Measurements from ENCODE around the gene STOML1. TPM values are rescaled to one million over a fixed set of nuclear protein-coding genes. Genes with fewer than 3 reads are reported as not detected.

The STOML1 gene
- total RNA-seq, 4 donors from 2014 or later: 15.3 to 42.1 (median 30.1) TPM

GRCh38 chr15:73987681-73988444 is 4.2 kb downstream of the STOML1 start:
- Histone ChIP-seq H3K9me3 (no peaks in the 10 kb centered on the region), H3K27ac (peak overlapping the region in 2 of 3 donors; percentile 85 to 93), H3K27me3 (no peaks in the 10 kb centered on the region), H3K4me3 (replicated peaks in 1 of 3) (no peak overlapping the region), H3K4me1 (peaks cover 45 to 92% of the 10 kb centered on the region in 2 donors), H3K36me3 (no peaks in the 10 kb centered on the region)
- TF ChIP-seq, protein P1, sequence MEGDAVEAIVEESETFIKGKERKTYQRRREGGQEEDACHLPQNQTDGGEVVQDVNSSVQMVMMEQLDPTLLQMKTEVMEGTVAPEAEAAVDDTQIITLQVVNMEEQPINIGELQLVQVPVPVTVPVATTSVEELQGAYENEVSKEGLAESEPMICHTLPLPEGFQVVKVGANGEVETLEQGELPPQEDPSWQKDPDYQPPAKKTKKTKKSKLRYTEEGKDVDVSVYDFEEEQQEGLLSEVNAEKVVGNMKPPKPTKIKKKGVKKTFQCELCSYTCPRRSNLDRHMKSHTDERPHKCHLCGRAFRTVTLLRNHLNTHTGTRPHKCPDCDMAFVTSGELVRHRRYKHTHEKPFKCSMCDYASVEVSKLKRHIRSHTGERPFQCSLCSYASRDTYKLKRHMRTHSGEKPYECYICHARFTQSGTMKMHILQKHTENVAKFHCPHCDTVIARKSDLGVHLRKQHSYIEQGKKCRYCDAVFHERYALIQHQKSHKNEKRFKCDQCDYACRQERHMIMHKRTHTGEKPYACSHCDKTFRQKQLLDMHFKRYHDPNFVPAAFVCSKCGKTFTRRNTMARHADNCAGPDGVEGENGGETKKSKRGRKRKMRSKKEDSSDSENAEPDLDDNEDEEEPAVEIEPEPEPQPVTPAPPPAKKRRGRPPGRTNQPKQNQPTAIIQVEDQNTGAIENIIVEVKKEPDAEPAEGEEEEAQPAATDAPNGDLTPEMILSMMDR (IDR thresholded peaks at IDR 0.05): no peak
- TF ChIP-seq POLR2A (IDR thresholded peaks at IDR 0.05): no peak
- WGBS, 2 donors: 67 to 78% methylated on average over 6 to 9 of the region's 9 CpGs
- intact Hi-C loops (cut with DNase I): no loop called here
- DNase-seq: no peak

GRCh38 chr15:73987250-73987649 is 4.8 kb downstream of the STOML1 start:
- no peaks in the 10 kb centered on the region for H3K27me3 ChIP-seq
- no peak overlapping the region for H3K4me3 ChIP-seq (replicated peaks in 1 of 3)
- no peaks in the 10 kb centered on the region for H3K9me3 ChIP-seq
- intact Hi-C loops (cut with DNase I): no loop called here
- H3K27ac ChIP-seq: peak overlapping the region in 2 of 3 donors; percentile 85 to 93
- WGBS, 2 donors: 84 to 92% methylated on average over 4 of the region's 4 CpGs
- TF ChIP-seq, protein P1 (IDR thresholded peaks at IDR 0.05): no peak
- no peak for TF ChIP-seq POLR2A (IDR thresholded peaks at IDR 0.05)
- no peak for DNase-seq
- H3K4me1 ChIP-seq: peaks cover 45 to 92% of the 10 kb centered on the region in 2 donors
- no peaks in the 10 kb centered on the region for H3K36me3 ChIP-seq

DNA sequence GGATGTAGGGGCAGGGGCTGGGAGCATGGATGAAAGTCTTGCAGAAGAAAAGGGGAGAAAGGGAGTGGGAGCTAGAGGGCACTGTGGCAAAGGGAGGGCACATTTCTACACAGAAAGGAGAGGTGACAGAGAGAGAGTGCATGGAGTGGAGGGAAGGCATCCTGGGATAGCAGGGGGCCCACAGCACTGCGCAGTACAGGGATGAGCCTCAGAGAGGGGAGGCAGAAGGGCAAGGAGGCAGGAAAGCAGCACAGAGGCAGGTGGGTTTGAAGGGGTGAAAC is 5.4 kb downstream of the STOML1 start:
- Histone ChIP-seq H3K9me3 (no peaks in the 10 kb centered on the region), H3K27me3 (no peaks in the 10 kb centered on the region), H3K27ac (peak overlapping the region in 2 of 3 donors; percentile 85 to 93), H3K36me3 (no peaks in the 10 kb centered on the region), H3K4me1 (peaks cover 49 to 97% of the 10 kb centered on the region in 2 donors), H3K4me3 (replicated peaks in 1 of 3) (no peak overlapping the region)
- DNase-seq: no peak
- WGBS, 2 donors: 97% methylated on average over 1 of the region's 1 CpG
- intact Hi-C loops (cut with DNase I): no loop called here
- TF ChIP-seq, protein P1 (IDR thresholded peaks at IDR 0.05): no peak
- TF ChIP-seq POLR2A (IDR thresholded peaks at IDR 0.05): no peak

GRCh38 chr15:73986055-73986775 is 5.9 kb downstream of the STOML1 start:
- intact Hi-C loops (cut with DNase I): no loop called here
- Histone ChIP-seq H3K27me3 (no peaks in the 10 kb centered on the region), H3K36me3 (no peaks in the 10 kb centered on the region), H3K27ac (peak overlapping the region in 2 of 3 donors; percentile 85 to 93), H3K4me1 (peaks cover 48 to 98% of the 10 kb centered on the region in 2 donors), H3K9me3 (no peaks in the 10 kb centered on the region), H3K4me3 (replicated peaks in 1 of 3) (no peak overlapping the region)
- no peak for DNase-seq
- TF ChIP-seq POLR2A (IDR thresholded peaks at IDR 0.05): no peak
- TF ChIP-seq, protein P1 (IDR thresholded peaks at IDR 0.05): no peak
- WGBS, 2 donors: 59% methylated on average over 7 of the region's 7 CpGs
